K562 (cell line): Measurements from ENCODE around the gene GRIN1. TPM values are rescaled to one million over a fixed set of nuclear protein-coding genes. Genes with fewer than 3 reads are reported as not detected.

ENCODE experiments used
- ADNP ChIP-seq: fragments of 200-800 bp; sonication (Bioruptor generic); IDR thresholded peaks from 2 replicates; pipeline ENCODE4 v1.6.1; 2016; ENCODE audit warnings: missing genetic modification characterization, missing compliant biosample characterization
- AFF4 ChIP-seq: sonication (generic); formaldehyde crosslinking; IDR thresholded peaks from 2 replicates; pipeline ENCODE4 v1.8.0; 2023; ENCODE audit warnings: mild to moderate bottlenecking, missing genetic modification reagents
- ARNT ChIP-seq, 2 experiments: fragments of 450-650 bp; IDR thresholded peaks; 2 replicates each; pipeline ENCODE4 v1.6.1; 2016; ENCODE audit warnings: mild to moderate bottlenecking in 1 of 2
- ATF3 ChIP-seq, 2 experiments: fragments of 450-650 bp in 1 of 2; sonication (generic) in 1 of 2; formaldehyde crosslinking in 1 of 2; IDR thresholded peaks in 1 of 2; conservative IDR thresholded peaks in 1 of 2; 2 replicates each; pipeline versions ENCODE4 v1.6.1 to v1.8.1; 2016 to 2023; ENCODE audit warnings: mild to moderate bottlenecking in 2 of 2, moderate library complexity in 2 of 2, inconsistent platforms in 1 of 2, missing genetic modification reagents in 1 of 2
- BRF1 ChIP-seq: IDR thresholded peaks from 3 replicates; pipeline ENCODE4 v1.6.1; 2011; ENCODE audit warnings: borderline replicate concordance, mild to moderate bottlenecking; ENCODE audit not compliant: insufficient read length; ENCODE audit errors: extremely low read depth
- ELF2 ChIP-seq: fragments of 250-450 bp; sonication (Bioruptor Pico); IDR thresholded peaks from 2 replicates; pipeline ENCODE4 v1.5.0; 2021; ENCODE audit warnings: mild to moderate bottlenecking
- EP300 ChIP-seq: IDR thresholded peaks from 2 replicates; pipeline ENCODE4 v1.6.1; 2012; ENCODE audit warnings: low read length, improper control_type of control experiment
- MAX ChIP-seq: sonication (generic); formaldehyde crosslinking; IDR thresholded peaks from 2 replicates; pipeline ENCODE4 v1.9.0; 2022; ENCODE audit warnings: mild to moderate bottlenecking, missing genetic modification reagents
- NCOA4 ChIP-seq: fragments of 450-650 bp; IDR thresholded peaks from 2 replicates; pipeline ENCODE4 v1.6.1; 2018; ENCODE audit warnings: mild to moderate bottlenecking; ENCODE audit not compliant: partially characterized antibody
- PBX2 ChIP-seq, 2 experiments: IDR thresholded peaks in 1 of 2; conservative IDR thresholded peaks in 1 of 2; 2 replicates each; pipeline ENCODE4 v1.6.1; 2016; ENCODE audit warnings: low read depth in 2 of 2, mild to moderate bottlenecking in 1 of 2, missing compliant biosample characterization in 1 of 2, missing genetic modification characterization in 1 of 2, moderate library complexity in 1 of 2
- POLR2B ChIP-seq: fragments of 450-650 bp; IDR thresholded peaks from 2 replicates; pipeline ENCODE4 v1.6.1; 2018; ENCODE audit warnings: low read depth; ENCODE audit not compliant: partially characterized antibody
- RFX1 ChIP-seq: fragments of 450-650 bp; IDR thresholded peaks from 2 replicates; pipeline ENCODE4 v1.6.1; 2016; ENCODE audit warnings: mild to moderate bottlenecking, moderate library complexity
- SREBF2 ChIP-seq: sonication (generic); formaldehyde crosslinking; IDR thresholded peaks from 2 replicates; pipeline ENCODE4 v1.4.0; 2020; ENCODE audit warnings: mild to moderate bottlenecking, missing genetic modification reagents
- SRSF9 ChIP-seq: fragments of 200-400 bp; formaldehyde crosslinking; IDR thresholded peaks from 2 replicates; pipeline ENCODE4 v1.6.1; 2017; ENCODE audit warnings: low read depth, low read length, borderline replicate concordance
- ZNF134 ChIP-seq: fragments of 250-450 bp; sonication (Bioruptor Pico); conservative IDR thresholded peaks from 2 replicates; pipeline ENCODE4 v1.4.0; 2020
- ZNF217 ChIP-seq: sonication (generic); formaldehyde crosslinking; IDR thresholded peaks from 2 replicates; pipeline ENCODE4 v1.8.0; 2022; ENCODE audit warnings: mild to moderate bottlenecking, missing genetic modification reagents
- ZNF436 ChIP-seq: fragments of 250-450, 450-650 bp; sonication (Bioruptor Pico); formaldehyde crosslinking; IDR thresholded peaks from 2 replicates; pipeline ENCODE4 v1.7.0; 2020; ENCODE audit warnings: mild to moderate bottlenecking
- ZNF551 ChIP-seq: fragments of 250-450 bp; sonication (Bioruptor Pico); IDR thresholded peaks from 2 replicates; pipeline ENCODE4 v1.5.0; 2021; ENCODE audit warnings: mild to moderate bottlenecking, moderate library complexity
- polyA plus RNA-seq, 8 experiments: library from polyadenylated mRNA; depleted of rRNA in 4 of 8; stranded (reverse) in 5 of 8; unstranded in 3 of 8; fragments of >200 nt; fragmentation: Nextera tagmentation in 2 of 8; fragmentation: Illumina TruSeq in 1 of 8; extraction: Ambion mirVana in 2 of 8; extraction: Trizol in 1 of 8; gene quantifications; 2 replicates each; pipeline versions ENCODE4 v1.2.1 to v1.2.3, GENCODE V29; 2011 to 2014; ENCODE audit warnings: inconsistent platforms in 1 of 8, missing spikeins in 1 of 8
- total RNA-seq, 7 experiments: library from RNA; depleted of rRNA in 6 of 7; stranded (reverse); fragments of >200 nt in 6 of 7; fragmentation: Illumina TruSeq in 2 of 7; extraction: Trizol in 2 of 7; gene quantifications; 2 replicates each; pipeline versions ENCODE4 v1.2.1 to v1.2.3, GENCODE V29; 2011 to 2021; ENCODE audit warnings: low replicate concordance in 1 of 7

GRIN1 gene
- total and polyA plus RNA-seq, 9 of the 15 experiments (the other 6 are each of a cell fraction or from before 2014, with no cell fraction given) = 0.03 to 0.35 (median 0.16) TPM; not detected in 6

- TF ChIP-seq SRSF9 (no peak), SREBF2 (CRISPR knock-in tag) (no peak), AFF4 (no peak), ZNF134 (CRISPR knock-in tag) (no peak), ZNF217 (CRISPR knock-in tag) (no peak), MAX (CRISPR knock-in tag) (no peak), BRF1 (no peak), RFX1 (peak; percentile 82), EP300 (no peak), ELF2 (CRISPR knock-in tag) (no peak), ZNF551 (no peak), POLR2B (no peak), NCOA4 (no peak), PBX2 (CRISPR knock-in tag; IDR thresholded peaks at IDR 0.05; ENCODE audit: low read depth) (no peak), PBX2 (tag; conservative IDR thresholded peaks at IDR 0.05; ENCODE audit: low read depth) (no peak), ARNT (IDR thresholded peaks at IDR 0.05) (no peak), ATF3 (IDR thresholded peaks at IDR 0.05) (0 out of 2 replicates have a peak, but pooled peaks have one; percentile 34), ATF3 (CRISPR knock-in tag; conservative IDR thresholded peaks at IDR 0.05) (no peak), ADNP (tag) (no peak), ZNF436 (CRISPR knock-in tag) (no peak)
Measured at GRCh38 chr9:137138058-137138721, 764 bp upstream of the GRIN1 start (continued).
